HFFc6 (cell line): Measurements from ENCODE around the gene GABRB3. TPM values are rescaled to one million over a fixed set of nuclear protein-coding genes. Genes with fewer than 3 reads are reported as not detected.

ENCODE experiments used
- DNase-seq: peaks from one replicate; pipeline ENCODE4 v3.0.0-alpha.2; 2018
- H3K27ac Mint-ChIP-seq: 2 replicates; pipeline ENCODE4 v1.8.0; 2020; ENCODE audit warnings: mild to moderate bottlenecking, mixed read lengths
- H3K27me3 Mint-ChIP-seq: 2 replicates; pipeline ENCODE4 v1.8.0; 2021; ENCODE audit warnings: mild to moderate bottlenecking, moderate library complexity, mixed read lengths; ENCODE audit not compliant: insufficient read depth
- H3K36me3 Mint-ChIP-seq: 2 replicates; pipeline ENCODE4 v1.8.0; 2021; ENCODE audit warnings: low read depth, mixed read lengths
- H3K4me1 Mint-ChIP-seq: 2 replicates; pipeline ENCODE4 v1.8.0; 2020; ENCODE audit warnings: low read depth, mixed read lengths
- H3K4me3 Mint-ChIP-seq: 2 replicates; pipeline ENCODE4 v1.8.0; 2020; ENCODE audit warnings: mild to moderate bottlenecking, moderate library complexity, mixed read lengths
- H3K9me3 Mint-ChIP-seq: 2 replicates; pipeline ENCODE4 v1.8.0; 2020; ENCODE audit warnings: mild to moderate bottlenecking, mixed read lengths
- CTCF ChIP-seq: fragments of 200-600 bp; sonication (generic); IDR thresholded peaks from 2 replicates; pipeline ENCODE4 v1.5.0; 2021; ENCODE audit warnings: antibody characterized with exemption, mild to moderate bottlenecking
- total RNA-seq, 6 experiments: library from RNA; stranded (reverse); fragmentation: NEBNext Ultra II Directional; extraction: Animal tissue kit (Norgen Biotek cat#: 25700); gene quantifications; 2 replicates in 1 of 6; 3 replicates in 5 of 6; pipeline ENCODE4 v1.2.3, GENCODE V29; 2021

The GABRB3 gene
- total RNA-seq, 6 experiments from 2014 or later: 0.46 to 5.2 (median 0.92) TPM

- no peaks in the 10 kb centered on the region for H3K4me1 Mint-ChIP-seq
- no peak for TF ChIP-seq CTCF
- H3K36me3 Mint-ChIP-seq: peaks cover 24% of the 10 kb centered on the region; the same call in 1 of the 2 replicates
- H3K27ac Mint-ChIP-seq: no peak overlapping the region
- H3K27me3 Mint-ChIP-seq: no peaks in the 10 kb centered on the region
- H3K4me3 Mint-ChIP-seq: no peak overlapping the region
- no peak for DNase-seq
- H3K9me3 Mint-ChIP-seq: peaks cover 43% of the 10 kb centered on the region
Observed at GRCh38 chr15:26623071-26623470, 149.8 kb downstream of the GABRB3 start.

GRCh38 chr15:26621816-26622215, 151.1 kb downstream of the GABRB3 start:
- DNase-seq: no peak
- Mint-ChIP-seq H3K9me3 (peaks cover 36% of the 10 kb centered on the region), H3K27ac (no peak overlapping the region), H3K4me3 (no peak overlapping the region), H3K4me1 (no peaks in the 10 kb centered on the region), H3K27me3 (no peaks in the 10 kb centered on the region), H3K36me3 (peaks cover 14% of the 10 kb centered on the region; the same call in 1 of the 2 replicates)
- no peak for TF ChIP-seq CTCF

GRCh38 chr15:26620528-26621458, 152.1 kb downstream of the GABRB3 start:
- Mint-ChIP-seq H3K4me3 (no peak overlapping the region), H3K4me1 (no peaks in the 10 kb centered on the region), H3K27me3 (no peaks in the 10 kb centered on the region), H3K27ac (no peak overlapping the region), H3K36me3 (peaks cover 10% of the 10 kb centered on the region; the same call in 1 of the 2 replicates), H3K9me3 (peaks cover 37% of the 10 kb centered on the region)
- TF ChIP-seq CTCF: no peak
- no peak for DNase-seq

- H3K4me1 Mint-ChIP-seq: no peaks in the 10 kb centered on the region
- no peak for TF ChIP-seq CTCF
- no peak for DNase-seq
- no peaks in the 10 kb centered on the region for H3K27me3 Mint-ChIP-seq
- peaks cover 22% of the 10 kb centered on the region; the same call in 1 of the 2 replicates for H3K36me3 Mint-ChIP-seq
- H3K9me3 Mint-ChIP-seq: peaks cover 33% of the 10 kb centered on the region
- no peak overlapping the region for H3K4me3 Mint-ChIP-seq
- no peak overlapping the region for H3K27ac Mint-ChIP-seq
Observed at GRCh38 chr15:26615927-26616302, 157.0 kb downstream of the GABRB3 start.

GRCh38 chr15:26615188-26615926, 157.5 kb downstream of the GABRB3 start:
- no peaks in the 10 kb centered on the region for H3K4me1 Mint-ChIP-seq
- no peak overlapping the region for H3K4me3 Mint-ChIP-seq
- H3K36me3 Mint-ChIP-seq: peaks cover 21% of the 10 kb centered on the region; the same call in 1 of the 2 replicates
- H3K27me3 Mint-ChIP-seq: no peaks in the 10 kb centered on the region
- peaks cover 36% of the 10 kb centered on the region for H3K9me3 Mint-ChIP-seq
- TF ChIP-seq CTCF: no peak
- no peak for DNase-seq
- H3K27ac Mint-ChIP-seq: no peak overlapping the region
